T-helper 1 cell treated with Interleukin-12 subunit alpha and Interleukin-12 subunit beta and Interleukin-4 antibody, amounts not matched to agents 30 ng/mL and 1 ng/mL, for 36 hours (primary cell): Measurements from ENCODE around the gene TMBIM6. TPM values are rescaled to one million over a fixed set of nuclear protein-coding genes. Genes with fewer than 3 reads are reported as not detected.

Experiments used
- intact Hi-C: fragments of 100-400 bp; cut with micrococcal nuclease; formaldehyde crosslinking; loops from one replicate; pipeline ENCODE4 v1.15.1; 2024
- total RNA-seq: library from RNA; stranded (reverse); gene quantifications from 2 replicates; pipeline ENCODE4 v1.2.3, GENCODE V29; 2022

TMBIM6 gene
- total RNA-seq, 1 donor from 2014 or later = 485 TPM

- intact Hi-C loops = no loop called here
Measured at GRCh38 chr12:49794811-49795653, 53.7 kb downstream of the TMBIM6 start.

GRCh38 chr12:49795654-49796105, 54.3 kb downstream of the TMBIM6 start:
- intact Hi-C loops = no loop called here

- intact Hi-C loops = no loop called here
Measured at GRCh38 chr12:49796155-49796554, 54.8 kb downstream of the TMBIM6 start.

GRCh38 chr12:49796606-49797448, 55.5 kb downstream of the TMBIM6 start:
- intact Hi-C loops = no loop called here

GRCh38 chr12:49797449-49797776, 56.1 kb downstream of the TMBIM6 start:
- intact Hi-C loops = no loop called here

GRCh38 chr12:49798248-49798647, 56.9 kb downstream of the TMBIM6 start:
- intact Hi-C loops = no loop called here

GRCh38 chr12:49798934-49799333, 57.6 kb downstream of the TMBIM6 start:
- intact Hi-C loops = no loop called here

GRCh38 chr12:49800421-49801140, 59.2 kb downstream of the TMBIM6 start:
- intact Hi-C loops = no loop called here

- intact Hi-C loops = no loop called here
Measured at GRCh38 chr12:49801141-49802063, 60.0 kb downstream of the TMBIM6 start.

- intact Hi-C loops = no loop called here
Measured at GRCh38 chr12:49803693-49804450, 62.5 kb downstream of the TMBIM6 start.

GRCh38 chr12:49804821-49805220, 63.5 kb downstream of the TMBIM6 start:
- intact Hi-C loops = no loop called here

GRCh38 chr12:49805409-49805808, 64.1 kb downstream of the TMBIM6 start:
- intact Hi-C loops = no loop called here

- intact Hi-C loops = no loop called here
Measured at GRCh38 chr12:49806321-49806813, 65.0 kb downstream of the TMBIM6 start.

GRCh38 chr12:49806877-49807276, 65.5 kb downstream of the TMBIM6 start:
- intact Hi-C loops = no loop called here

GRCh38 chr12:49807991-49808580, 66.7 kb downstream of the TMBIM6 start:
- intact Hi-C loops = no loop called here

GRCh38 chr12:49808686-49809380, 67.5 kb downstream of the TMBIM6 start:
- intact Hi-C loops = no loop called here

- intact Hi-C loops = no loop called here
Measured at GRCh38 chr12:49809381-49809905, 68.1 kb downstream of the TMBIM6 start.

GRCh38 chr12:49809906-49810389, 68.6 kb downstream of the TMBIM6 start:
- intact Hi-C loops = no loop called here
